ENCODE data around the gene WNT8A.

- TF ChIP-seq, protein P1, sequence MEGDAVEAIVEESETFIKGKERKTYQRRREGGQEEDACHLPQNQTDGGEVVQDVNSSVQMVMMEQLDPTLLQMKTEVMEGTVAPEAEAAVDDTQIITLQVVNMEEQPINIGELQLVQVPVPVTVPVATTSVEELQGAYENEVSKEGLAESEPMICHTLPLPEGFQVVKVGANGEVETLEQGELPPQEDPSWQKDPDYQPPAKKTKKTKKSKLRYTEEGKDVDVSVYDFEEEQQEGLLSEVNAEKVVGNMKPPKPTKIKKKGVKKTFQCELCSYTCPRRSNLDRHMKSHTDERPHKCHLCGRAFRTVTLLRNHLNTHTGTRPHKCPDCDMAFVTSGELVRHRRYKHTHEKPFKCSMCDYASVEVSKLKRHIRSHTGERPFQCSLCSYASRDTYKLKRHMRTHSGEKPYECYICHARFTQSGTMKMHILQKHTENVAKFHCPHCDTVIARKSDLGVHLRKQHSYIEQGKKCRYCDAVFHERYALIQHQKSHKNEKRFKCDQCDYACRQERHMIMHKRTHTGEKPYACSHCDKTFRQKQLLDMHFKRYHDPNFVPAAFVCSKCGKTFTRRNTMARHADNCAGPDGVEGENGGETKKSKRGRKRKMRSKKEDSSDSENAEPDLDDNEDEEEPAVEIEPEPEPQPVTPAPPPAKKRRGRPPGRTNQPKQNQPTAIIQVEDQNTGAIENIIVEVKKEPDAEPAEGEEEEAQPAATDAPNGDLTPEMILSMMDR (IDR thresholded peaks at IDR 0.05): peak; percentile 6 to 49 (median 23)
- TF ChIP-seq POLR2A (IDR thresholded peaks at IDR 0.05): no peak
Measured at GRCh38 chr5:138068742-138069600, 14.9 kb upstream of the WNT8A start.

Measured in vagina (tissue), 2 donors.